HG03575 (cell line): ENCODE data around the gene PCDHGA4.
"Not testable (repeated sequence)": the region's sequence is repeated elsewhere in the genome, so short reads cannot be mapped to it uniquely, and the experiment has no call there.

Experiments
- ATAC-seq: cut with Tn5 transposase; IDR thresholded peaks from one replicate; pipeline ENCODE4 v1.9.1; 2021; ENCODE audit not compliant: unreplicated experiment, insufficient number of reproducible peaks, low FRiP score; ENCODE audit errors: extremely low read depth

PCDHGA4 gene

DNA sequence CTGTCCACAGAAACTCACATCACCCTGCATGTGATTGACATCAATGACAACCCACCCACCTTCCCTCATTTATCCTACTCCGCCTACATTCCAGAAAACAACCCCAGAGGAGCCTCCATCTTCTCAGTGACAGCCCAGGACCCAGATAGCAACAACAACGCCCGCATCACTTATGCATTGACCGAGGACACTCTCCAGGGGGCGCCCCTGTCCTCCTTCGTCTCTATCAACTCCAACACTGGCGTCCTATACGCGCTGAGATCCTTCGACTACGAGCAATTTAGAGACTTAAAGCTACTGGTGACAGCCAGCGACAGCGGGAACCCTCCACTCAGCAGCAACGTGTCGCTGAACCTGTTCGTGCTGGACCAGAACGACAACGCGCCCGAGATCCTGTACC is 9.5 kb upstream of the PCDHGA4 start:
- ATAC-seq, result no peak

DNA sequence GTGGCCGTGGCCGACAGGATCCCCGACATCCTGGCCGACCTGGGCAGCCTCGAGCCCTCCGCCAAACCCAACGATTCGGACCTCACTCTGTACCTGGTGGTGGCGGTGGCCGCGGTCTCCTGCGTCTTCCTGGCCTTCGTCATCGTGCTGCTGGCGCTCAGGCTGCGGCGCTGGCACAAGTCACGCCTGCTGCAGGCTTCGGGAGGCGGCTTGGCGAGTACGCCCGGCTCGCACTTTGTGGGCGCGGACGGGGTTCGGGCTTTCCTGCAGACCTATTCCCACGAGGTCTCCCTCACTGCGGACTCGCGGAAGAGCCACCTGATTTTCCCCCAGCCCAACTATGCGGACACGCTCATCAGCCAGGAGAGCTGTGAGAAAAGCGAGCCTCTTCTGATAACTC is 8.8 kb upstream of the PCDHGA4 start:
- ATAC-seq, result not testable (repeated sequence)

DNA sequence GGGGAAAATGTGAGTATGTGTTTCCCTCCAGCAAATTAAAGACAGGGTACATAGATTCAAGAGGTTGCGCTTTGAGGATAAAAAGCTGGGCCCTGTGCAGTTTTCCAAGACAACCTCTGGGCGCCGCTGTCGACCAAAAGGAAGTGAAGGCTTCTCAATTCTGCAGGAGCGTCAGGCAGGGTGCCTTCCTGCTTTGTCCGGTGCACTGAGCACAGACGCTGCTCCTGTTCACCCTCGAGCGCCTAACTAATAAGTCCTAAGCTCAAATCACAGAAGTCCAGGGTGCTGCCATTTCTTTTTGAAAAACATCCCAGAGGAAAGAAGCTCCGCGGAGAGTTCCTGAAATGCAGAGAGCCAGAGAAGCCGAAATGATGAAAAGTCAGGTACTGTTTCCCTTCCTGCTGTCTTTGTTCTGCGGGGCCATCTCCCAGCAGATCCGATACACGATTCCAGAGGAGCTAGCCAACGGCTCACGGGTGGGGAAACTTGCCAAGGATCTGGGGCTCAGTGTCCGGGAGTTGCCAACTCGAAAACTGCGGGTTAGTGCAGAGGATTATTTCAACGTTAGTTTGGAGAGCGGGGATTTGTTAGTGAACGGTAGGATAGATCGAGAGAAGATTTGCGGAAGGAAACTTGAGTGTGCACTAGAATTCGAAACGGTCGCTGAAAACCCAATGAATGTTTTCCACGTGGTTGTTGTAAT is 4.8 kb upstream of the PCDHGA4 start, which contains the start of gene PCDHGB1:
Gene PCDHGB1, plus strand, starts transcription at position 183 of the 703 bp plus-strand sequence. Its CDS starts 162 bp downstream, at position 345.
- ATAC-seq, result no peak

DNA sequence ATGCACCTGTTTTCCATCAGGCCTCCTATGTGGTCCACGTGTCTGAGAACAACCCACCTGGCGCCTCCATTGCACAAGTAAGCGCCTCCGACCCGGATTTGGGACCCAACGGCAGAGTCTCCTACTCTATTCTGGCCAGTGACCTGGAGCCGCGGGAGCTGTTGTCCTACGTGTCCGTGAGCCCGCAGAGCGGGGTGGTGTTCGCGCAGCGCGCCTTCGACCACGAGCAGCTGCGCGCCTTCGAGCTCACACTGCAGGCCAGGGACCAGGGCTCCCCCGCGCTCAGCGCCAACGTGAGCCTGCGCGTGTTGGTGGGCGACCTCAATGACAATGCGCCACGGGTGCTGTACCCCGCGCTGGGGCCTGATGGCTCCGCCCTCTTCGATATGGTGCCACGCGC is 3.2 kb upstream of the PCDHGA4 start:
- ATAC-seq, result no peak

DNA sequence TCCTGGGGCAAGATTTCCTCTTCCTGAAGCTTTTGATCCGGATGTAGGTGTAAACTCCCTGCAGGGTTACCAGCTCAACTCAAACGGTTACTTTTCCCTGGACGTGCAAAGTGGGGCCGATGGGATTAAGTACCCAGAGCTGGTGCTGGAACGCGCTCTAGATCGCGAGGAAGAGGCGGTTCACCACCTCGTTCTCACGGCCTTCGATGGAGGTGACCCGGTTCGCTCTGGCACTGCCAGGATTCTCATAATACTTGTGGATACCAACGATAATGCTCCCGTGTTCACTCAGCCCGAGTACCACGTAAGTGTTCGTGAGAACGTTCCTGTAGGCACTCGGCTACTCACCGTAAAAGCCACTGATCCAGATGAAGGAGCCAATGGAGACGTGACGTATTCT is 820 bp downstream of the PCDHGA4 start:
- no peak for ATAC-seq

DNA sequence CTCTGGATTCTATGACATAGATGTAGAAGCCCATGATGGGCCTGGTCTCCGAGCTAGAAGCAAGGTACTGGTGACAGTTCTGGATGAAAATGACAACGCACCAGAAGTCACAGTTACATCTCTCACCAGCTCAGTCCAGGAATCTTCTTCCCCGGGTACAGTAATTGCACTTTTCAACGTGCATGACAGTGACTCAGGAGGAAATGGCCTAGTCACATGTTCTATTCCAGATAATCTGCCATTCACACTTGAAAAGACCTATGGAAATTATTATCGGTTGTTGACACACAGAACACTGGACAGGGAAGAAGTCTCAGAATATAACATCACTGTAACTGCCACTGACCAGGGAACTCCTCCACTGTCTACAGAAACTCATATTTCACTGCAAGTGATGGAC is 1.3 kb downstream of the PCDHGA4 start:
- ATAC-seq, result no peak

DNA sequence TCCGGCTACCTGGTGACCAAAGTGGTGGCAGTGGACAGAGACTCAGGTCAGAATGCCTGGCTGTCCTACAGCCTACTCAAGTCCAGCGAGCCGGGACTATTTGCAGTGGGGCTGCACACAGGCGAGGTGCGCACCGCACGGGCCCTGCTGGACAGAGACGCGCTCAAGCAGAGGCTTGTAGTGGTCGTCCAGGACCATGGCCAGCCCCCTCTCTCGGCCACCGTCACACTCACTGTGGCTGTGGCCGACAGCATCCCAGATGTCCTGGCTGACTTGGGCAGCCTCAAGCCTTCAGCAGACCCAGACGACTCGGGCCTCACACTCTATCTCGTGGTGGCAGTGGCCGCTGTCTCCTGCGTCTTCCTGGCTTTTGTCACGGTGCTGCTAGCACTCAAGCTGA is 2.1 kb downstream of the PCDHGA4 start:
- no peak for ATAC-seq

DNA sequence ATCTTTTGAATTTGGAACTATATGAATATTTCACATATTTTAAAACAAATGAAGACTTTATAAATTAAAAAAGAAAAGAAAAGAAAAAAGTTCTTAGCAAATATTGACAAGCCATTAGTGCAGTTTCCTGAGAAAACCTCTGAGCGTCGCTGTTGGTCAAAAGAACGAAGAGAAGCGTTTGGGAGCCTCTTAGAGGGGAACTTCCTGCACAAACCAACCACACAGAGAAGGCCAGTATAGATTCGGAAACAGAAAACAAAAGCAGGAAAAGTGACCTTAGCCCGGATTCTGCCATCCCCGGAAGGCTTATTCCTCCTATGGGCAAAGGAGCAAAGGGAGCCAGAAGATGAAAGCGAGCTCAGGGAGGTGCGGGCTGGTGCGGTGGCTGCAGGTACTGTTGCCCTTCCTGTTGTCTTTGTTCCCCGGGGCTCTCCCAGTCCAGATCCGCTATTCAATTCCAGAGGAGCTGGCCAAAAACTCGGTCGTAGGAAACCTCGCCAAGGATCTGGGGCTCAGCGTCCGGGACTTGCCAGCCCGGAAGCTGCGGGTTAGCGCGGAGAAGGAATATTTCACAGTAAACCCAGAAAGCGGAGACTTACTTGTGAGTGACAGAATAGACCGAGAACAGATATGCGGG is 5.1 kb downstream of the PCDHGA4 start, which contains the start of gene PCDHGB2:
Gene PCDHGB2, plus strand, starts transcription at position 205 of the 637 bp plus-strand sequence. Its CDS starts 142 bp downstream, at position 347.
- no peak for ATAC-seq

DNA sequence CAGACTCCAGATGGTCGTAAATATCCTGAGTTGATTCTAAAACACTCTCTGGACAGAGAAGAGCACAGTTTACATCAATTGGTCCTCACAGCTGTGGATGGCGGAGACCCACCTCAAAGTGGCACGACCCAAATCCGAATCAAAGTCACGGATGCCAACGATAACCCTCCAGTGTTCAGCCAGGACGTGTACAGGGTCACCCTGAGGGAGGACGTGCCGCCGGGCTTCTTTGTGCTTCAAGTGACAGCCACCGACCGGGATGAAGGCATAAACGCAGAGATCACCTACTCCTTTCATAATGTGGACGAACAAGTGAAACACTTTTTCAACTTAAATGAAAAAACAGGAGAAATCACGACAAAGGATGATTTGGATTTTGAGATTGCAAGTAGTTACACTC is 5.9 kb downstream of the PCDHGA4 start:
- no peak for ATAC-seq

DNA sequence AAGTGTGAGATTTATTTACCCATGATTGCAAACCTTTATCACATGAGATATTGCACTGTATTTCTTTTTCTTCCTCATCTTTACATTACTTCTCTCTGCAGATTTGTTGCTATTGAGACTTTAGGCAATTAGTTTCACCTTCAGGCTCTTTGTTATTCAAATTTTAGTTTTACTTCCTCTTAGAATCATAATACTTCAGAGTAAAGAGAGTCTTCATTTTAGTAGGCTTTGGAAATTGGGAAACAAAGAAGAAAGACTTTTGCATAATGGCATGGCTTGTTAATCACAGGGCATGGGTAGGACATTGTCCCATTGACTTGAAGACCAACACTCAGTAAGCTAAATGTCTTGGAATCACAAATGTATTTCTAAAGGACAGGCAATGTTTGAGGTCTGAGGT is 7.9 kb downstream of the PCDHGA4 start:
- no peak for ATAC-seq

DNA sequence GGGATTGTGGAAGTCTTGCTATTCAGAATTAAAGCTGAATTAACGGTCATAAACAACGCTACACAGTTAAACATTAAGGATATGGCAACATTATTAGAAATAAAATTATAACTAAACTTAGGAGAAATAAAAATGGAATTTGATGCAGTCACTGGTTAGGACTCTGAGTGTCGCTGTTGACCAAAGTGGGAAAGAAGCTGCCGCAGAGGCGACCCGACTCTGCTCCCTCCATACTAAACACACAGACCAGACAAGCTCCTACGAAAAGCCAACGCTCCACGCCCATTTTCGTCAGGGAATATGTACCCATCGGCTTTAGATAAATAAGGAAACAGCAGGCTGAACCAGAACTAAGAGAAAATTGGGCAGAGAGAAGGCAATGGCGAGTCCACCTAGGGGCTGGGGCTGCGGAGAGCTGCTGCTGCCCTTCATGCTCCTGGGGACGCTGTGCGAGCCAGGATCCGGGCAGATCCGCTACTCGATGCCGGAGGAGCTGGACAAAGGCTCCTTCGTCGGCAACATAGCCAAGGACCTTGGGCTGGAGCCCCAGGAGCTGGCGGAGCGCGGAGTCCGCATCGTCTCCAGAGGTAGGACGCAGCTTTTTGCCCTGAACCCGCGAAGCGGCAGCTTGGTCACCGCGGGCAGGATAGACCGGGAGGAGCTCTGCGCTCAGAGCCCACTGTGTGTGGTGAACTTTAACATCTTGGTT is 9.3 kb downstream of the PCDHGA4 start, which contains the start of gene PCDHGA5:
Gene PCDHGA5, plus strand, starts transcription at position 211 of the 709 bp plus-strand sequence. Its CDS starts 169 bp downstream, at position 380.
- no peak for ATAC-seq

DNA sequence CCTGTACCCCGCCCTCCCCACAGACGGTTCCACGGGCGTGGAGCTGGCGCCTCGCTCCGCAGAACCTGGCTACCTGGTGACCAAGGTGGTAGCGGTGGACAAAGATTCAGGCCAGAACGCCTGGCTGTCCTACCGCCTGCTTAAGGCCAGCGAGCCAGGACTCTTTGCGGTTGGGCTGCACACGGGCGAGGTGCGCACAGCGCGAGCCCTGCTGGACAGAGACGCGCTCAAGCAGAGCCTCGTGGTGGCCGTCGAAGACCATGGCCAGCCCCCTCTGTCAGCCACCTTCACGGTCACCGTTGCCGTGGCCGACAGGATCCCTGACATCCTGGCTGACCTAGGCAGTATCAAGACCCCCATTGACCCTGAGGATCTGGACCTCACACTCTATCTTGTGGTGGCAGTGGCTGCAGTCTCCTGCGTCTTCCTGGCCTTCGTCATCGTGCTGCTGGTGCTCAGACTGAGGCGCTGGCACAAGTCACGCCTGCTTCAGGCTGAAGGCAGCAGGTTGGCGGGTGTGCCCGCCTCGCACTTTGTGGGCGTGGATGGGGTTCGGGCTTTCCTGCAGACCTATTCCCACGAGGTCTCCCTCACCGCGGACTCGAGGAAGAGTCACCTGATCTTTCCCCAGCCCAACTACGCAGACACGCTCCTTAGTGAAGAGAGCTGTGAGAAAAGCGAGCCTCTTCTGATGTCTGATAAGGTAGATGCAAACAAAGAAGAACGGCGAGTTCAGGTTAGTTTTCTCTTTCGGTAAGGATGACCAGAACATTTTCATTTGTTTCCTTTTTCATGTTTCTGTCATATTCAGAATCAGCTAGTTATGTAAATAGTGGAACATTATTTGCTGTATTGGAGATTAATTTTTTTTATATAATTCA is 11.4 kb downstream of the PCDHGA4 start:
- no peak for ATAC-seq

DNA sequence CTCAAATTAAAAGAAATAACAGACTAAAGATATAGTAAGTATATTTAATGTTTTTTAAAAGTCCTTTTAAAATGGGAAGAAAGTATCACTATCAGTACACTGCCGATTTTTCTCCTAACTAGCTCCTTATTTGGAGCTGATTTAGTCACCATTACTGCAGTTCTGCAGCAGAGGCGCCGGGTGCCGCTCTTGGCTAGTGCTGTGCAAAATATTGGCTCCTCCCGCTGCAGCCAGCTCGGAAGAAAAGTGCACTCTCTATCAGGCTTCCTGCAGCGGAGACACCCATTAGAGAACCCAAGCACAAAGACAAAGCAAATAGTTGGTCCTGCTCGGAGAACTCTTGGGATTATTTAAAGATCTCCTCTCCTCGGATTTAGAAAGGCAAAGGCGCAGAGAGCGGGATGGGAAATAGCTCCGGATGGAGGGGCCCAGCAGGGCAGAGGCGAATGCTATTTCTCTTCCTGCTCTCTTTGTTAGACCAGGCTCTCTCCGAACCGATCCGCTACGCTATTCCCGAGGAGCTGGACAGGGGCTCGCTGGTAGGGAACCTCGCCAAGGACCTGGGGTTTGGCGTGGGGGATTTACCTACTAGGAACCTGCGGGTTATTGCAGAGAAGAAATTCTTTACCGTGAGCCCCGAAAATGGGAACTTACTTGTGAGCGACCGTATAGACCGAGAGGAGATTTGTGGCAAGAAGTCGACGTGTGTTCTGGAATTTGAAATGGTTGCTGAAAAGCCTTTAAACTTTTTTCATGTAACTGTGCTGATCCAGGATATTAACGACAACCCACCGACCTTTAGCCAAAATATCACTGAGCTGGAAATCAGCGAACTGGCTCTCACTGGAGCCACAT is 15.4 kb downstream of the PCDHGA4 start, which contains the start of gene PCDHGB3:
Gene PCDHGB3, plus strand, starts transcription at position 249 of the 855 bp plus-strand sequence. Its CDS starts 153 bp downstream, at position 402.
- peak; percentile 63 for ATAC-seq

DNA sequence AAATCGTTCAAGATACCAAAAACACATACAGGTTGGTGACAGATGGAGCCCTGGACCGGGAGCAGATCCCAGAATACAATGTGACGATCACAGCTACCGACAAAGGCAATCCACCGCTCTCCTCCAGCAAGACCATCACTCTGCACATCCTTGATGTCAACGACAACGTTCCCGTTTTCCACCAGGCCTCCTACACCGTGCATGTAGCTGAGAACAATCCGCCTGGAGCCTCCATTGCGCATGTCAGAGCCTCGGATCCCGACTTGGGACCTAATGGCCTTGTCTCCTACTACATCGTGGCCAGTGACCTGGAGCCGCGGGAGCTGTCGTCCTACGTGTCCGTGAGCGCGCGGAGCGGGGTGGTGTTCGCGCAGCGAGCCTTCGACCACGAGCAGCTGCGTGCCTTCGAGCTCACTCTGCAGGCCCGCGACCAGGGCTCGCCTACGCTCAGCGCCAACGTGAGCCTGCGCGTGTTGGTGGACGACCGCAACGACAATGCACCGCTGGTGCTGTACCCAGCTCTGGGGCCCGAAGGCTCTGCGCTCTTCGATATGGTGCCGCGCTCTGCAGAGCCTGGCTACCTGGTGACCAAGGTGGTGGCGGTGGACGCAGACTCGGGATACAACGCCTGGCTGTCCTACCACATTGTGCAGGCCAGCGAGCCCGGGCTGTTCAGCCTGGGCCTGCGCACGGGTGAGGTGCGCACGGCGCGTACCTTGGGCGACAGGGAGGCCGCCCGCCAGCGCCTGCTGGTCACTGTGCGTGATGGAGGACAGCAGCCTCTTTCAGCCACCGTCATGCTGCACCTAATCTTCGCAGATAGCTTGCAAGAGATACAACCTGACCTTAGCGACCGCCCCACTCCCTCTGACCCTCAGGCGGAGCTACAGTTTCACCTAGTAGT is 17.0 kb downstream of the PCDHGA4 start:
- ATAC-seq, result no peak

DNA sequence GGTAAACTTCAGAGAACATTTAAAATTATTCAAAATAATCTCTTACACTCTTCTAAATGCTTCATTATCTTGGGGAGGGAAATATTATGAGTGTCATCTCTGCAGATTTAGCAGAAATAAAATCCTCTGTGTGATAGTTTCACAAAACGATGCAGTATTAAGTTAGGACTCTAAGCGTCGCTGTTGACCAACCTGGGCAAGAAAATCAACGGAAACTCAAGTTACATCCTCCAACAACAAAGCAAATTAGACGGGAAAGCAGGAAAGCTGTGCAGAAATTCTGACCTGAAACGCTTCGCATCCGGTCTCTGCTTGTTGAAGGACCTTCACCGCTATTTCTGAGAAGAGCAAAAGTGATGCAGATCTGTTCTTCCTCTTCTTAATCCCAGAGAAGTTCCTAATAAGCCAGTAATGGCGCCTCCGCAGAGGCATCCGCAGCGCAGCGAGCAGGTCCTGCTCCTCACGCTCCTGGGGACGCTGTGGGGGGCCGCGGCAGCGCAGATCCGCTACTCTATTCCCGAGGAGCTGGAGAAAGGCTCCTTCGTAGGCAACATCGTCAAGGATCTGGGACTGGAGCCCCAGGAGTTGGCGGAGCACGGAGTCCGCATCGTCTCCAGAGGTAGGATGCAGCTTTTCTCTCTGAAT is 19.0 kb downstream of the PCDHGA4 start, which contains the start of gene PCDHGA6:
Gene PCDHGA6, plus strand, starts transcription at position 219 of the 645 bp plus-strand sequence. Its CDS starts 193 bp downstream, at position 412.
- no peak for ATAC-seq

DNA sequence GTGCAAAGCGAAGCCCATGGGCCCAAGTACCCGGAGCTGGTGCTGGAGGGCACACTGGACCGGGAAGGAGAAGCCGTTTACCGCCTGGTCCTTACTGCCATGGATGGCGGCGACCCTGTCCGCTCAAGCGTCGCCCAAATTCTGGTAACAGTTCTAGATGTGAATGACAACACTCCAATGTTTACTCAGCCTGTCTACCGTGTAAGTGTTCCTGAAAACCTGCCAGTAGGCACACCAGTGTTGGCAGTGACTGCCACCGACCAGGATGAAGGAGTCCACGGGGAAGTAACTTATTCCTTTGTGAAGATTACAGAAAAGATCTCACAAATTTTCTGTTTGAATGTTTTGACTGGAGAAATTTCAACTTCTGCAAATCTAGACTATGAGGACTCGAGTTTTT is 19.8 kb downstream of the PCDHGA4 start:
- ATAC-seq, result no peak
